Germinal center (tissue), 1 donor: ENCODE measurements around the gene AGTRAP.

Experiments used
- DNase-seq: peaks from one replicate; pipeline ENCODE4 v3.0.0; 2012; ENCODE audit warnings: mixed read lengths, low spot score

AGTRAP gene

DNA sequence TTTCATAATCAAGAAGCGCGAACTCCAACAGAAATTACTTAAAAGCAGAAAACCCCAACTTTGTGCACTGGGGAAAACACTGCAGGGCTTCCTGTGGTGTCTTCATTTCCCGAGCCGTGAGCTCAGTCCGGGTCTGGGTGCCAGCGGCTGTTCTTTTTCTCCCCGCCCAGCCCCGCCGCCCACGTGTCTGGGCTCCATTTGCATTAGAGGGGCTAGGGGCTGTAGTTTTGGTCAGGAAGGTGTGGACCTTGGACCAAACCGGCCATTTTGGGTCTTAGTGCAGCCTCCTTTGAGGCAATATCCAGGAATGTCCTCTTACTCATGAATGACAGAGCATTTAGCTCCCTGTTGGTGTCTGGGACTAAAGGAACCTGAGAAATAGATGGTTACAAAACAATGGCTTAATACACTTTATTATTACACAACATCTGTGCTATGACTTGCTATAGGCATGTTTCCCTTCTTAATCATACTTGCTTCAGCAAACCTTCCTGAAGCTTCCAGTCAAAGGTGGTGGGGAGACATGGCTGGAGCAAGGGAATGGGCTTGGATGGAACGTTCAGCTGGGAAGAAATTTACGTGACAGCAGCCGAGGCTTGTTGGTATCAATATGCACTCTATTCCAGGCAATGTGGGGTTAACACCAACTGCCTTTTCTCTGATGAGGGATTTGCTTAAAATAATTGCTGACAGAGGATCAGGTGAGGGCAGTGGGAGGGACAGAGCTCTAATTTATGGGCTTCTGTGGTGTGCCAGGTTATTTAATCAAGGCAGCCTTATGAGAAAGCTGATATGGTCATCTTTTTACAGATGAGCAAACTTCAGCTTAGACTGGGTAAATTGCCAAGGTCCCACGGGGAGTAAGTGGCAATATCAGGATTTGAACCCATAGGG lies 1.1 kb downstream of the AGTRAP start:
- peak; percentile 44 for DNase-seq

DNA sequence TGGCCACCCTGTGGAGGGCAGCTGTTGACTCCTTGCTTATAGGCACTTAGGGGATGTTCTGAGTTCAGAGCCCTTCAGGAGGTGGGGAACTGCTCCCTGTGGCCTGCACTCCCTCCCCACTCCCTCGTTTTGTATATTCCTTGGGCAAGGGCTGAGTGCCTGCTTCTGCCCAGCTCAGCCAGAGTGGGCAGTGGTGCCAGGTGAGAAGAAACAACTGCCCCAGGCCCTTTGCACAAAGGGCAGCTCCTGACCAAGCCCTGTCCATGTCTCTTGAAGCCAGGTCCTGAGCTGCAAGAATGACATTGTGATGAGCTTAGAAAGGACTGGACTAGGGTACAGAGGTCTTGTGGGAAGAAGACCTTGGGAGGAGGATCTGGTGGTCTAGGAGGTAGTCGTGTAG lies 2.2 kb downstream of the AGTRAP start:
- DNase-seq: no peak

GRCh38 chr1:11738783-11739182 lies 2.8 kb downstream of the AGTRAP start:
- no peak for DNase-seq

- no peak for DNase-seq
These were observed 4.6 kb downstream of the AGTRAP start for GRCh38 chr1:11740258-11741192.

- DNase-seq: no peak
These were observed 5.5 kb downstream of the AGTRAP start for GRCh38 chr1:11741482-11741881.

GRCh38 chr1:11741919-11742558 lies 6.1 kb downstream of the AGTRAP start:
- no peak for DNase-seq

DNA sequence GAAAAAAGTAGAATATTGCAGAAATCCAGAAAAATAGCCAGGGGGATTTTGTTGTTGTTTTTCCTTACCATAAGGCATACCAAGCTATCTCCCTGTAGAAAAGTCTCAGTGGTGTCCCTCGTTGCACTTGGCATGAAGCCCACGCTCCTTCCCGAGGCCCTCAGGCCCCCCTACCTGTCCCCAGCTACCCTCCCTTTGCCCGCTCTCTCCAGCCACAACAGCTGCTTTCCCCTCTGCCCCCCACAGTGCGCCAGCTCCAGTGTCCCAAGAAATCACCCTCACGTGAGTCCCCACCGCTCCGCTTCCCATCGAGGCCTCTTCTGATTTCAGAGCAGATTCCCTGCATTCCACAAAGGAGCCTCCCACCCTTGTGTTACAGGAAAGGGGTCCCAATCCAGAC lies 8.4 kb downstream of the AGTRAP start:
- no peak for DNase-seq

GRCh38 chr1:11746092-11746491 lies 10.2 kb downstream of the AGTRAP start:
- DNase-seq: no peak

DNA sequence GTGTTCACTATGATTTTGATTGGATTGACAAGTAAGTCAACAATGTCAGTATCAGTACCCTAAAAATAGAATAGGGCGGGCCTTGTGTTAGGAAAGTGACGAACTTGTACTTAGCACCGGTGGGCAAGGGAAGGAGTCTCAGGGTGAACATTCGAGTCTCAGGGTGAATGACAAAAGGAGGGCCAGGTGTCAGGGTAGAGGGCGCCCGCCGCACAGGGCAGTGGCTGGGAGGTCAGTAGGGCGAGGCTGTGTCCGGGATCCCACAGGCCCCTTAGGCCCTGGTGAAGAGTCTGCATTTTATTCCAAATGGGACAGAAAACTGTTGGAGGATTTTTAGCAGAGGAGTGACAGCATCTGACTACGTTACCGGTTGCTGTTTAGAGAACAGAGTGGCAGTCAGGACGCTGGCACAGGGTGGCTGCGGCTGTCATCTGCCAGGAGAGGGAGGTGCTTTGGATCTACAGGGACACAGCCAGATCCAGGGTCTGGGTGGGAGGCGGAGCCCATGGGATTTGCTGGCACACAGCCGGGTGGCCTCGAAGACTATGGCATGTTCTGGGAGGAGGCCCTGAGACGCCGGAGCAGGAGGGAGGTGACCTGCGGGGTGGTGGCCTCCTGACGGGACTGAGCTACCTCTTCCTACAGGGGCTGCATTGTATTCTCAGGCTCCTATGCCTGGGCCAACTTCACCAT lies 11.0 kb downstream of the AGTRAP start:
- DNase-seq: no peak

GRCh38 chr1:11748294-11749202 lies 12.6 kb downstream of the AGTRAP start:
- no peak for DNase-seq

DNA sequence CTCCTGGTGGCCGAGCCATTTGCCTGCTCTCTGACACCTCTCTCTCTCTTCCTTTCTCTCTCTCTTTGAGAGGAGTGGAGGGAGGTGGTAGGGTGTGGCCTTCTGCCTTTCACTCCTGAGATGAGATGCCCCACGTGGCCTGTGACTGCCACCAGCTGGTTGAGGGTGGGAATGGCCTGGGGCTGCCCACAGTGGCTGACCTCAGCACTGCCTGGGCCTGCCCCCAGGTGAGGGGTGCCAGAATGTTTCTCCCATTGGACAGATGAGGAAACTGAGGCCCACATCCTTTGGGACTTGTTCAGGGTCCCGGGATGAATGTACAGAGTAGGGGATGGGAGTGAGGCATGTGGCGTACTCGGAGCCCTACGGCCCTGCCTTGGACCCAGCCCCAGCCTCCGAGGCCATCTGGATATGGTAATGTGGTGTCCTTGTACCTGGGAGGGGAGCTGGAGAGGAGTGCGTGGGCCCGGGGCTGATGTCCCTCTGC lies 13.3 kb downstream of the AGTRAP start:
- DNase-seq: peak; percentile 57

DNA sequence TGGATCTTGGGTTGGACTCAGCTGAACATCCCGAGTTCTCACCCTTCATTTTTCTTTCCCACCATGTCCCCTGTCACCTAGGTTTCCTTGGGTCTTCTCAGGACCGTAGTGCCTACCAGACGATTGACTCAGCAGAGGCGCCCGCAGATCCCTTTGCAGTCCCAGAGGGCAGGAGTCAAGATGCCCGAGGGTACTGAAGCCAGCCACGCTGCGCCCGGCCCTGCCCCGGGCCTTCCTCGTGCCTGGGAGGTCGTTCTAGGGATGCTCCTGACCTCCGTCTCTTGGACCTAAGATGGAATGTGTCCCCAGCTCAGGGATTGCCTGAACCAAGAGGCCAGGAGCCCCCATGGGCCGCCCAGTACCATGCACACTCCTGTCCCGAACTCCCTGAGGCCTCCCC lies 14.1 kb downstream of the AGTRAP start:
- no peak for DNase-seq

DNA sequence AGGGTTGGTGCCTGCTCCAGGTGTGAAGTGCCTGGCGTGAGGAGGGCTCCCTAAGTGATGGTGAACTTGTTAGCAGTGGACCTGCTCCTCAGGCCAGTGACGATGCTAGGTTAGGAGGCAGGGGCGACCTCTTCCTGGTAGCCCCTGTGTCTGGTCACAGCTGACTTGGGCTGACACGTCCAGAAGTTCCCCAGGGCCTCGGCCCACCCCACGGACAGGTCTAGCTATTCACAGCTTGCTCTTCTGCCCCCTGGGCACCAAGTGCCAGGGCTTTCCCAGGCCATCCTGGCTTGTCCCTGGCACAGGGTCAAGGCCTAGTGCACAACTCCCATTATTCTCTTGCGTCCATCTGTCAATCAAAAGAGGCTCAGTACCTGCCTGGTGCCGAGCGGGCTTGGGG lies 15.2 kb downstream of the AGTRAP start:
- DNase-seq: no peak

- DNase-seq: no peak
These were observed 16.6 kb downstream of the AGTRAP start for GRCh38 chr1:11752359-11753088.

DNA sequence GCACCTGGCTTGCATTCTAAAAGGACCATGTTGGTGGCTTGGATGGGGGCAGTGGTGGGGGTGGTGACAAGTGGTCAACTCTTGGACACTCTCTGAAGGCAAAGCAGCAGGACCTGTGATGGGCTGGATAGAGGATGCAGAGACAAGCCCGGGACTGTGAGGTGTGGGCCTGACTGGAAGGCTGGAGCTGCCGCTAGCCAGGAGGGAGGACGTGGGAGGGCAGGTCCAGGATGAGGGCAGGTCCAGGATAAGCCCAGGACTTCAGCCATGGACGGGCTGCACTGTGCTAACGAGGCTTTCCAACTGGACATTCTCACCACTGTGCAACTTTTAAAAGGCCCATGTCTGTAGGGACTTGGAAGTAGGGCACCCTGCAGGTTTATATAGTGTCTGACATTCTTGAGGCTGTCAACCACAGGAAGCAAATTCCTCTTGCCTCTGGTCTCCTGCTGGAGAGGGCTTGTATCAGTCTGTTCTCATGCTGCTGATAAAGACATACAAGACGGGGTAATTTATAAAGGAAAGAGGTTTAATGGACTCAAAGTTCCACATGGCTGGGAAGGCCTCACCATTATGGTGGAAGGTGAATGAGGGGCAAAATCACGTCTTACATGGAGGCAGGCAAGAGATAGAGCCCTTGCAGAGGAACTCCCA lies 17.7 kb downstream of the AGTRAP start:
- DNase-seq: no peak

DNA sequence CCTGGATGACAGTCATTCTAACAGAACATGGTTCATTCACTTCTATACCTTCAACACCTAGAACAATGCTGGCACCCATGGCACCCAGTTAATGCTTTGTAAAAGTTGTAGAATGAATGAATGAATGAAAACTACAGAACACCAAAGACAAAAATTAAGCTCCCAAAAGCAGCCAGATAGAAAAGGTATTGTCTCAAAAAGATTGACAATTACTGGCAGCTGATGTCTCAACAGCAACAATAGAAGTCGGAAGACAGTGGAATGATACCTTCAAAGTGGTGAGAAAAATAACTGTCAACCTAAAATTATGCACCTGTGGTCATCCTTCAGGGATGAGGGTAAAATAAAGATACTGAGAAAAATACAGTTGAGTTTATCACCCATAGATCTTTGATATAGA lies 21.1 kb downstream of the AGTRAP start:
- no peak for DNase-seq

GRCh38 chr1:11759791-11760190 lies 23.9 kb downstream of the AGTRAP start:
- no peak for DNase-seq

- DNase-seq: no peak
These were observed 25.3 kb downstream of the AGTRAP start for GRCh38 chr1:11761285-11761684.

DNA sequence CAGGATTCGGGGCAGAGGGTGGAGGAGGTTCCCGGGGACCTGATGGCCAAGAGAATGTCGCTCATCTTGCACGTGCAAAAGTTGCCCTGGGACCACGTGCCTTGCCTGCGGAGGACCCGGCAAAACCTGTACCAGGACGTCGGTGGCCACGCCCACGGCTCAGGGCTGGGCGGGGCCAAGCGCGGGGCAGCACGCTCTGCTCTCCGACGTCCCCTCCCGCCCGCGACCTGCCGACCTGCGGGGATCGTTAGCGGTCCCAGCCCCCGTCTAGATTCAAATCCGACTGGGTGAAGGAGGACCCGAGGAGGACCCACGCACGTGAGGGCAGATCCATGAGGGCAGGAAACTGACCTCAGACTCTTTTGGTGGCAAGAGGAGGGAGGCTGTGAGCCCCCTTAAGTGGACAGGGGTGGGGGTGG lies 26.1 kb downstream of the AGTRAP start, which contains the start of gene C1orf167:
Gene C1orf167 (plus strand): TSS at position 206 of the 419 bp plus-strand sequence. CDS start 2,208 bp downstream, outside the sequence.
- DNase-seq: peak; percentile 52
